ENCODE results near the gene RB1. TPM values are rescaled to one million over a fixed set of nuclear protein-coding genes. Genes with fewer than 3 reads are reported as not detected.

RB1 gene
- total RNA-seq, 1 experiment from 2014 or later = 36.7 TPM

- no peak overlapping the region for H3K9ac ChIP-seq (ENCODE audit: low read length)
- no peak overlapping the region for H3K4me3 ChIP-seq (replicated peaks in 1 of 2; ENCODE audit: low read depth in 1 of 2, low read length in 2 of 2)
- H3K4me2 ChIP-seq (ENCODE audit: low read length) = no peak overlapping the region
- H3K9me2 ChIP-seq (ENCODE audit: insufficient read depth) = no peaks in the 10 kb centered on the region
- intact Hi-C loops (cut with micrococcal nuclease) = no loop called here
- H3K27ac ChIP-seq (ENCODE audit: low read depth, low read length) = no peak overlapping the region
- H4K20me1 ChIP-seq (ENCODE audit: insufficient read depth) = no peaks in the 10 kb centered on the region
- H3K27me3 ChIP-seq (ENCODE audit: insufficient read depth, low read length) = no peaks in the 10 kb centered on the region
- DNase-seq (ENCODE audit: low read depth, low spot score) = no peak
- ChIA-PET POLR2A (no interaction called here), RAD21 (ENCODE audit: low non-redundant PET in 1 of 2, low total read pairs in 2 of 2, uncharacterized antibody in 2 of 2, unreplicated experiment in 2 of 2) (no interaction called here), CTCF (no interaction called here)
- no peaks in the 10 kb centered on the region for H3K79me2 ChIP-seq (ENCODE audit: insufficient read depth, low read length)
- no peaks in the 10 kb centered on the region for H3K4me1 ChIP-seq (ENCODE audit: control insufficient read depth in 1 of 2, insufficient read depth in 2 of 2, low read length in 2 of 2)
- no TSS peak for BruUV-seq (replicated peaks)
- H2AFZ ChIP-seq (ENCODE audit: low read depth, low read length, poor library complexity, severe bottlenecking) = no peak overlapping the region
- no peaks in the 10 kb centered on the region for H3K36me3 ChIP-seq (ENCODE audit: control insufficient read depth in 1 of 2, insufficient read depth in 2 of 2, low read length in 2 of 2)
- TF ChIP-seq RAD21 (IDR thresholded peaks at IDR 0.05; ENCODE audit: low read depth) = no peak
- H3K9me3 ChIP-seq (ENCODE audit: control insufficient read depth in 1 of 2, insufficient read depth in 1 of 2, low read depth in 1 of 2, low read length in 2 of 2) = no peaks in the 10 kb centered on the region
- ATAC-seq = no peak
These were observed 201.5 kb downstream of the RB1 start for GRCh38 chr13:48505012-48505411.

- Histone ChIP-seq H2AFZ (ENCODE audit: low read depth, low read length, poor library complexity, severe bottlenecking) (no peak overlapping the region), H3K79me2 (ENCODE audit: insufficient read depth, low read length) (no peaks in the 10 kb centered on the region), H3K36me3 (ENCODE audit: control insufficient read depth in 1 of 2, insufficient read depth in 2 of 2, low read length in 2 of 2) (no peaks in the 10 kb centered on the region), H3K9ac (ENCODE audit: low read length) (no peak overlapping the region), H3K9me2 (ENCODE audit: insufficient read depth) (no peaks in the 10 kb centered on the region), H3K4me3 (replicated peaks in 1 of 2; ENCODE audit: low read depth in 1 of 2, low read length in 2 of 2) (no peak overlapping the region), H3K27ac (ENCODE audit: low read depth, low read length) (no peak overlapping the region), H3K4me2 (ENCODE audit: low read length) (no peak overlapping the region), H4K20me1 (ENCODE audit: insufficient read depth) (no peaks in the 10 kb centered on the region), H3K4me1 (ENCODE audit: control insufficient read depth in 1 of 2, insufficient read depth in 2 of 2, low read length in 2 of 2) (no peaks in the 10 kb centered on the region), H3K9me3 (ENCODE audit: control insufficient read depth in 1 of 2, insufficient read depth in 1 of 2, low read depth in 1 of 2, low read length in 2 of 2) (no peaks in the 10 kb centered on the region), H3K27me3 (ENCODE audit: insufficient read depth, low read length) (no peaks in the 10 kb centered on the region)
- no peak for ATAC-seq
- RAD21 ChIA-PET (ENCODE audit: low non-redundant PET in 1 of 2, low total read pairs in 2 of 2, uncharacterized antibody in 2 of 2, unreplicated experiment in 2 of 2) = no interaction called here
- POLR2A ChIA-PET = no interaction called here
- intact Hi-C loops (cut with micrococcal nuclease) = no loop called here
- CTCF ChIA-PET = no interaction called here
- no TSS peak for BruUV-seq (replicated peaks)
- no peak for TF ChIP-seq RAD21 (IDR thresholded peaks at IDR 0.05; ENCODE audit: low read depth)
- no peak for TF ChIP-seq YY1 (IDR thresholded peaks at IDR 0.05; ENCODE audit: extremely low read depth, insufficient replicate concordance, low read depth, low read length)
- no peak for TF ChIP-seq FOSL1 (IDR thresholded peaks at IDR 0.05; ENCODE audit: low read depth)
- no peak for TF ChIP-seq POLR2A (IDR thresholded peaks at IDR 0.05; ENCODE audit: borderline replicate concordance, extremely low read depth, insufficient read depth, insufficient read length)
- no peak for TF ChIP-seq ZBTB33 (IDR thresholded peaks at IDR 0.05; ENCODE audit: extremely low read depth, insufficient replicate concordance, low read length)
- TF ChIP-seq EZH2phosphoT487 (IDR thresholded peaks at IDR 0.05; ENCODE audit: borderline replicate concordance) = no peak
- TF ChIP-seq ATF3 (IDR thresholded peaks at IDR 0.05) = no peak
- no peak for DNase-seq (ENCODE audit: low read depth, low spot score)
These were observed 202.1 kb downstream of the RB1 start for GRCh38 chr13:48505597-48506091.
